ENCODE results near the gene MTX1.

- TF ChIP-seq EZH2 (IDR thresholded peaks at IDR 0.05; ENCODE audit: insufficient read depth, poor library complexity, severe bottlenecking) (no peak), EZH2phosphoT487 (IDR thresholded peaks at IDR 0.05; ENCODE audit: insufficient read depth, low read depth) (no peak)
Observed at GRCh38 chr1:155181371-155182051, 27.0 kb upstream of the MTX1 start.

Measured in GM23248 (cell line).